PC-9 (cell line): ENCODE measurements around the gene CCP110.

Experiments used
- CTCF ChIP-seq: fragments of 200-600 bp; sonication (generic); conservative IDR thresholded peaks from 2 replicates; pipeline ENCODE4 v1.6.1; 2017; ENCODE audit warnings: mixed run types, antibody characterized with exemption, mild to moderate bottlenecking, moderate library complexity
- EZH2 ChIP-seq: fragments of 200-600 bp; sonication (generic); IDR thresholded peaks from 2 replicates; pipeline ENCODE4 v1.8.0; 2017; ENCODE audit warnings: antibody characterized with exemption, low read depth

- TF ChIP-seq CTCF = no peak
- no peak for TF ChIP-seq EZH2
Measured at GRCh38 chr16:19523184-19523558, 571 bp upstream of the CCP110 start.
